SK-N-SH (cell line): Measurements from ENCODE around the gene ATP6V1C2.

Experiments
- EP300 ChIP-seq, 2 experiments: IDR thresholded peaks; 2 replicates each; pipeline versions ENCODE4 v1.4.0 to v1.6.1; 2012; ENCODE audit warnings: borderline replicate concordance in 1 of 2, low read depth in 1 of 2, low read length in 1 of 2
- FOXJ3 ChIP-seq: sonication (generic); formaldehyde crosslinking; IDR thresholded peaks from 2 replicates; pipeline ENCODE4 v1.5.1; 2020; ENCODE audit warnings: mild to moderate bottlenecking, missing genetic modification reagents
- RFX5 ChIP-seq: IDR thresholded peaks from 2 replicates; pipeline ENCODE4 v1.6.1; 2012; ENCODE audit warnings: mild to moderate bottlenecking, improper control_type of control experiment, low read length
- TF ChIP-seq, protein P1 (sequence below): fragments of 200-600 bp; sonication (generic); IDR thresholded peaks from 2 replicates; pipeline ENCODE4 v1.6.1; 2017; ENCODE audit warnings: antibody characterized with exemption, mild to moderate bottlenecking, moderate library complexity

DNA sequence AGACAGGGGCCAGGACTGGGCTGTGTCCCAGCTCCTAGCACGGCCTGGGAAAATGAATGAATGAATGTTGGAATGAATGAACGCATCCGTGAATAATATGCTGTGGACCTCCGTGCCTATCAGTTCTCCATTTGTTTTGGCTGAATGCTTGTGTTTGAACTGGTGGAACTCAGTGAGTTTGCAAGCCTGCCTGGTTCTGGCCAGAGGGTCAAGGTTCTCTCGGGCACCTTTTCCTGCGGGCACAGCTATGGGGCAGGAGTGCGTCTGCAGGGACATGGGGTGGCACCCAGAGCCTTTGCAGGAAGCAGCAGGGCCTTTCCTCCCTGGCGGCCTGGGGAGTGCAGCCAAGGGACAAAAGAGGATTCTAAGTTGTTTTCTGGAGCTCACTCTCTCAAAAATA, 108.8 kb downstream of the ATP6V1C2 start:
- TF ChIP-seq, protein P1, sequence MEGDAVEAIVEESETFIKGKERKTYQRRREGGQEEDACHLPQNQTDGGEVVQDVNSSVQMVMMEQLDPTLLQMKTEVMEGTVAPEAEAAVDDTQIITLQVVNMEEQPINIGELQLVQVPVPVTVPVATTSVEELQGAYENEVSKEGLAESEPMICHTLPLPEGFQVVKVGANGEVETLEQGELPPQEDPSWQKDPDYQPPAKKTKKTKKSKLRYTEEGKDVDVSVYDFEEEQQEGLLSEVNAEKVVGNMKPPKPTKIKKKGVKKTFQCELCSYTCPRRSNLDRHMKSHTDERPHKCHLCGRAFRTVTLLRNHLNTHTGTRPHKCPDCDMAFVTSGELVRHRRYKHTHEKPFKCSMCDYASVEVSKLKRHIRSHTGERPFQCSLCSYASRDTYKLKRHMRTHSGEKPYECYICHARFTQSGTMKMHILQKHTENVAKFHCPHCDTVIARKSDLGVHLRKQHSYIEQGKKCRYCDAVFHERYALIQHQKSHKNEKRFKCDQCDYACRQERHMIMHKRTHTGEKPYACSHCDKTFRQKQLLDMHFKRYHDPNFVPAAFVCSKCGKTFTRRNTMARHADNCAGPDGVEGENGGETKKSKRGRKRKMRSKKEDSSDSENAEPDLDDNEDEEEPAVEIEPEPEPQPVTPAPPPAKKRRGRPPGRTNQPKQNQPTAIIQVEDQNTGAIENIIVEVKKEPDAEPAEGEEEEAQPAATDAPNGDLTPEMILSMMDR = no peak
- TF ChIP-seq RFX5 (no peak), EP300 (IDR thresholded peaks at IDR 0.05; ENCODE audit: borderline replicate concordance in 1 of 2, low read depth in 1 of 2, low read length in 1 of 2) (no peak), FOXJ3 (no peak)
